HG02938 (cell line): ENCODE data around the gene VIT.

Experiments used
- ATAC-seq: cut with Tn5 transposase; IDR thresholded peaks from one replicate; pipeline ENCODE4 v1.9.1; 2021; ENCODE audit warnings: mild to moderate bottlenecking, moderate library complexity; ENCODE audit not compliant: unreplicated experiment

The VIT gene

GRCh38 chr2:36756438-36756837 lies 59.9 kb downstream of the VIT start:
- ATAC-seq: no peak

GRCh38 chr2:36762764-36763490 lies 66.4 kb downstream of the VIT start:
- no peak for ATAC-seq

GRCh38 chr2:36769106-36769505 lies 72.6 kb downstream of the VIT start:
- ATAC-seq: no peak

GRCh38 chr2:36770542-36771287 lies 74.2 kb downstream of the VIT start:
- peak; percentile 47 for ATAC-seq

- no peak for ATAC-seq
Observed at GRCh38 chr2:36771671-36772070, 75.2 kb downstream of the VIT start.

- no peak for ATAC-seq
Observed at GRCh38 chr2:36773947-36774346, 77.4 kb downstream of the VIT start.

- ATAC-seq: no peak
Observed at GRCh38 chr2:36775261-36775660, 78.8 kb downstream of the VIT start.

GRCh38 chr2:36775806-36776205 lies 79.3 kb downstream of the VIT start:
- no peak for ATAC-seq

- no peak for ATAC-seq
Observed at GRCh38 chr2:36777272-36777671, 80.8 kb downstream of the VIT start.

- ATAC-seq: no peak
Observed at GRCh38 chr2:36777788-36778187, 81.3 kb downstream of the VIT start.

GRCh38 chr2:36779462-36779861 lies 83.0 kb downstream of the VIT start:
- ATAC-seq: no peak

GRCh38 chr2:36780231-36780839 lies 83.8 kb downstream of the VIT start:
- no peak for ATAC-seq

- no peak for ATAC-seq
Observed at GRCh38 chr2:36781907-36782720, 85.6 kb downstream of the VIT start.

- no peak for ATAC-seq
Observed at GRCh38 chr2:36783246-36783645, 86.7 kb downstream of the VIT start.

GRCh38 chr2:36785179-36785795 lies 88.8 kb downstream of the VIT start:
- peak; percentile 60 for ATAC-seq

GRCh38 chr2:36789181-36789804 lies 92.8 kb downstream of the VIT start:
- ATAC-seq: no peak

GRCh38 chr2:36792951-36793350 lies 96.4 kb downstream of the VIT start:
- ATAC-seq: no peak

GRCh38 chr2:36797324-36798070 lies 101.0 kb downstream of the VIT start:
- no peak for ATAC-seq

GRCh38 chr2:36798724-36799123 lies 102.2 kb downstream of the VIT start:
- no peak for ATAC-seq

- ATAC-seq: no peak
Observed at GRCh38 chr2:36800381-36800780, 103.9 kb downstream of the VIT start.
